Fibroblast of pulmonary artery (primary cell): ENCODE measurements around the gene PARD6A.

Experiments used
- DNase-seq: peaks from one replicate; pipeline ENCODE4 v3.0.0-alpha.2; 2010; ENCODE audit warnings: low read depth
- H3K4me3 ChIP-seq: replicated peaks from 2 replicates; pipeline ENCODE4 v1.5.1; 2011; ENCODE audit warnings: low read depth, mild to moderate bottlenecking, control low read depth, low read length, moderate library complexity
- TF ChIP-seq, protein P1 (sequence below): IDR thresholded peaks from 2 replicates; pipeline ENCODE4 v1.5.1; 2011; ENCODE audit warnings: mild to moderate bottlenecking, control low read depth, low read length, inconsistent platforms; ENCODE audit errors: missing control alignments

Gene PARD6A

DNA sequence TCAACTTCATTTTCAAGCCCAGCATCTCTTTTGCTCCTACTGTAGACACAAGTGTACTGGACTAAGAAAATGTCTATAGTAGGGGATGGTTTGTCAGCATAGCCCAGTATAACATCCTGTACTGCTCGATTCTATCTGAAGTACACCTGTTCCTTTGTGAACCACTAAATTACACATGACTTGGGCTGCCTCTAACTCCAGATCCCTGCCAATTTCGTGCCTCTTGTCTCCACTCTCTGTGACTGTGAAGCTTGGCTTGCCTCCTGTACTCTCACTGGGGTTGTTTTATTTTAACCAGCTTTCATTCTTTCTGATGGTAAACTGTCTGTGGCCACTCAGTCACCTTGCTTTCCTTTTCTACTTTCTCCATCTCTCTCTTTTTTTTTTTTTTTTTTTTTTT lies 33.9 kb downstream of the PARD6A start:
- TF ChIP-seq, protein P1, sequence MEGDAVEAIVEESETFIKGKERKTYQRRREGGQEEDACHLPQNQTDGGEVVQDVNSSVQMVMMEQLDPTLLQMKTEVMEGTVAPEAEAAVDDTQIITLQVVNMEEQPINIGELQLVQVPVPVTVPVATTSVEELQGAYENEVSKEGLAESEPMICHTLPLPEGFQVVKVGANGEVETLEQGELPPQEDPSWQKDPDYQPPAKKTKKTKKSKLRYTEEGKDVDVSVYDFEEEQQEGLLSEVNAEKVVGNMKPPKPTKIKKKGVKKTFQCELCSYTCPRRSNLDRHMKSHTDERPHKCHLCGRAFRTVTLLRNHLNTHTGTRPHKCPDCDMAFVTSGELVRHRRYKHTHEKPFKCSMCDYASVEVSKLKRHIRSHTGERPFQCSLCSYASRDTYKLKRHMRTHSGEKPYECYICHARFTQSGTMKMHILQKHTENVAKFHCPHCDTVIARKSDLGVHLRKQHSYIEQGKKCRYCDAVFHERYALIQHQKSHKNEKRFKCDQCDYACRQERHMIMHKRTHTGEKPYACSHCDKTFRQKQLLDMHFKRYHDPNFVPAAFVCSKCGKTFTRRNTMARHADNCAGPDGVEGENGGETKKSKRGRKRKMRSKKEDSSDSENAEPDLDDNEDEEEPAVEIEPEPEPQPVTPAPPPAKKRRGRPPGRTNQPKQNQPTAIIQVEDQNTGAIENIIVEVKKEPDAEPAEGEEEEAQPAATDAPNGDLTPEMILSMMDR: no peak
- no peak overlapping the region for H3K4me3 ChIP-seq
- DNase-seq: no peak

DNA sequence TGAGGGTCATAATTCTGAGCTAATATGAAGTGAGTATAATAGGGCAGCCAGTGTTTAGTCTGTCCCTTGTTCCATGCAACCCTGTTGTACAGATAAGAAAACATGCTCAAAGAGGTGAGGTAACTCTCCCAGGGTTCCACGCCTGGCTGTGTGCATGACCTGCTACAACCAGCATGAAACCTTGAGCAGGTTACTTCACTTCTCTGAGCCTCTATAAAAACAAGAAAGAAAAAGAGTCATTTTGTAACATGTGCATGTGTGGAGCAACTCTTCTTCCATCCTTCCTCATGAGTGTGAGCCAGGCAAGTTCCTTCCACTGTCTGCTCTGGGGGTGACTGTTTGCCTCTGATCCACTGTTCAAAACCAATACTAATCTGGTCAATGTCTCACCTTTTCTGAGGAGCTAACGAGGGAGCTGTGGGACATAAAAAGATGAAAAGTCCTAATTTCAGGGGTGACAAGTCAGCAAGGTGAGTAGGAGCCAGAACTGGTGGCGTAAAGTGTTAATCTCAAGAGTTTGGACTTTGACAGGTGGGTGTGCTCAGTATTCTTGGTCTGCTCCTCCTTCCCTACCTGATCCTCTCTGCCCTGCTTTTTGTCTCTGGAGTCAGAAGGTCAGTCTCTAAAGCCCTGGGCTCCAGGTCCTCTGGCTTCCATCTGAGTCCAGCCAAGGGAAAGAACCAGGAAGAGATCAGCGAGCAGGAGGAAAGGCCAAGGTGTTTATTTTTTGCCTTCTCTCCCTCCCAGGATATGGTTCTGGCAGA lies 36.8 kb downstream of the PARD6A start:
- TF ChIP-seq, protein P1: no peak
- DNase-seq: no peak
- no peak overlapping the region for H3K4me3 ChIP-seq

DNA sequence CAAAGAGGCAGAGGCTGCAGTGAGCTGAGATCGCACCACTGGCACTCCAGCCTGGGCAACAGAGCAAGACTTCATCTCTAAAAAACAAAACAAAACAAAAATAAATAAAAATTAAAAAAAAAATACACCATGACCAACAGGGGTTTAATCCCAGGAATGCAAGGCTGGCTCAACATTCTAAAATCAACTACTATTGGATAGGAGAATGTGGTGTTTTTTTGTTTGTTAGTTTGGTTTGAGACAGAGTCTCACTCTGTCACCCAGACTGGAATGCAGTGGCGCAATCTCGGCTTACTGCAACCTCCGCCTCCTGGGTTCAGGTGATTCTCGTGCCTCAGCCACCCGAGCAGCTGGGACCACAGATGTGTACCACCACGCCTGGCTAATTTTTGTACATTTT lies 38.5 kb downstream of the PARD6A start:
- TF ChIP-seq, protein P1: no peak
- H3K4me3 ChIP-seq: no peak overlapping the region
- DNase-seq: no peak

DNA sequence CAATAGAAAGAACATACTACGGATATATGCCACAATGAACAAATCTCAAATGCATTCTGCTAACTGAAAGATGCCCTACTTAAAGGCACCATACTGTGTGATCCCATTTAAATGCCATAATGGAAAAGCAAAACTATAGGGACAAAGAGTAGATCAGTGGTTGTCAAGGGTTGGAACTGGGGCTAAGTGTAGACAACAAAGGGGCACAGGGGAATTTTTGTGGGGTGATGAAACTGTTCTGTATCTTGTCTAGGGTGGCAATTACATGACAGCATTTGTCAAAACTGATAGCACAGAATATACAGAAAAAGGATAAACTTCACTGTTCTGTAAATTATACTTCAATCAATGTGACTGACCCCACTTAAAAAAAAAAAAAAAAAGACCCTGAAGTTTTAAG lies 40.7 kb downstream of the PARD6A start:
- TF ChIP-seq, protein P1: no peak
- no peak for DNase-seq
- H3K4me3 ChIP-seq: no peak overlapping the region

DNA sequence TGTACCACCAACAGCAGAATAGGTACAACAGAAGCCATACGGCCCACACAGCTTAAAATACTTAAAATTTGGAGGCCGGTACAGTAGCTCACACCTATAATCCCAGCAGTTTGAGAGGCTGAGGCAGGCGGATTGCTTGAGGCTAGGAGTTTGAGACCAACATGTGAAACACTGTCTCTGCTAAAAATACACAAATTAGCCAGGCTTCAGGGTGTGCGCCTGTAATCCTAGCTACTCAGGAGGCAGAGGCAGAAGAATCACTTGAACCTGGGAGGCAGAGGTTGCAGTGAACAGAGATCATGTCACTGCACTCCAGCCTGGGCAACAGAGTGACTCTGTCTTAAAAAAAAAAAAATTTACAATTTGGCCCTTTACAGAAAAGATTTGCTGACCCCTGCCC lies 41.4 kb downstream of the PARD6A start:
- no peak overlapping the region for H3K4me3 ChIP-seq
- DNase-seq: no peak
- TF ChIP-seq, protein P1: no peak

DNA sequence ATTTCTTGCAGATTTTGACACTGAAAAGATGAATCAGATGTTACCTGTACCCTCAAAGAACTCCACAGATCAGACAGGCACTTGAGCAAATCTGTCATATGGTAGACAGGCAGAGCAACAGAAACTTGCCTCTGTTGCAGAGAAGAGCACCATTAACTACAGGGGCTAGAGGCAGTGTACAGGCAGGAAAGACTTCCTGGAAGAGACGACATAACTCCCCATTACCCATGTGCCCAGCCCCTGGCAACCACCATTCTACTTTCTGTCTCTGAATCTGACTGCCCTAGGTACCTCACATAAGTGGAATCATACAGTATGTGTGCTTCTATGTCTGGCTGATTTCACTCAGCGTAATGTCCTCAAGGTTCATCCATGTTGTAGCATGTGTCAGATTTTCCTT lies 42.9 kb downstream of the PARD6A start:
- no peak for DNase-seq
- no peak overlapping the region for H3K4me3 ChIP-seq
- TF ChIP-seq, protein P1: no peak

DNA sequence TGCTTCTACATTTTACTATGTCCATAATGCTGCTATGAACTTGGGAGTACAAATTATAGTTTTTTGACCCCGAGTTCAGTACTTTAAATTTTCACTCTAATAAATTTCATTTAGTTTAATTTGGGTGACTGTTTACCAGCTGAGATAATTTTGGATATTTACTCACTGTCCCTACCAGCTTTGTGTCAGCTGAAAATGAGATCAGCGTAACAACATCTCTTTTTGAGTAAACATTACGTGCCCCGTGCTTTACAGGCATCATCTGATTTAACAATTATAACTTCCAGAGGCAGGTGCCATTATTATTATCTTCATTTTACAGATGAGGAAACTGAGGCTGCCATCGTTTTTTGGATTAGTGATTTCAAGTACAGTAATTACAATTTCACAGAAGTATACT lies 43.4 kb downstream of the PARD6A start:
- TF ChIP-seq, protein P1: no peak
- DNase-seq: no peak
- H3K4me3 ChIP-seq: no peak overlapping the region
